ENCODE measurements around the gene LSAMP.

LSAMP gene

DNA sequence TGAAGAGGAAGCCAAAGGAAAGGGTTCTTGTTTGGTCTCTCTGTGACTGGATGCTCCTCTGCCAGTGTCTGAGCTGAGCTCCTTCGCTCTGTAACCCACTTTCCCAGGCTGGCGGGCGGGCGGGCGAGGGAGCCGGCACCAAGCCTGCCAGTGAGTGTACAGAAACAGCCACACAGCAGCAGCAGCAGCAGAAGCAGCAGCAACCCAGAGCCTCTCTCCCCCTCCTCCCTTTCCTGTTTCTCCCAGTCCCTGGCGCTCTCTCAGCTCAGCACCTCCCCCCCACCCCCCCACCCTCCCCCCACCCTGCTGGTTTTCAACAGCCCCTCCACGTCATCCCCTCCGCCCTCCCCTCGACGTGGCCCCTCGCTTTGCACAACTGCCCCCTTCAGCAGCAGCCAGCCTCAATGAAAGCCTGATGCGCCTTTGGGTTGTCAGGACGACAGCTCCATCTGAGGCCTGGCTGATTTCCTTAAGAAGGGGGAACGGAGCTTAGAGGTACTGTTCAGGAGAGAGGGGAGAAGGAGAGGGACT lies at the start of gene LSAMP:
LSAMP (minus strand) TSS at position 177 of the 531 bp plus-strand sequence.
- no peak within 1 kb of the TSS for H3K27ac ChIP-seq
- no peak for DNase-seq (ENCODE audit: low read depth, low spot score)

DNA sequence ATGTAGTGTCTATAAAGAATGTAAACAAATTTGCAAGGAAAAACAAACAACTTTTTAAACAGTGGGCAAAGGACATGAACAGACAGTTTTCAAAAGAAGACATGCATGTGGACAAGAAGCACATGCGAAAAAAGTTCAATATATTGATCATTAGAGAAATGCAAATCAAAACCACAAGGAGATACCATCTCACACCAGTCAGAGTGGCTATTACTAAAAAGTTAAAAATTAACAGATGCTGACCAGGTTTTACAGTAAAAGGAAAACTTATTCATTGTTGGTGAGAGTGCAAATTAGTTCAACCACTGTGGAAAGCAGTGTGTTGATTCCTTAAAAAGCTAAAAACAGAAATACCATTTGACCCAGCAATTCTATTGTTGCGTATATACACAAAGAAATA lies 47.1 kb upstream of the LSAMP start:
- DNase-seq (ENCODE audit: low read depth, low spot score), result no peak
- no peak overlapping the region for H3K27ac ChIP-seq

DNA sequence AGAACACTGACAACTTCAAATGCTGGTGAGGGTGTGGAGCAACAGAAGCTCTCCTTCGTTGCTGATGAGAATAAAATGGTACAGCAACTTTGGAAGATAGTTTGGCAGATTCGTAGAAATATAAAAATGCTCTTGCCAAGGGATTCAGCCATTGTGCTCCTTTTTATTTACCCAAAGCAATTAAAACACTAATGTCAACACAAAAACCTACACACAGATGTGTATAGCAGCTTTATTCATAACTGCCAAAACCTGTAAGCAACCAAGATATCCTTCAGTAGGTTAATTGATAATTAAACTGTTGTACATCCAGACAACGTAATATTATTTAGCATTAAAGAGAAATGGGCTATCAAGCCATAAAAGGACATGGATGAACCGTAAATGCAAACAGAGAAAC lies 37.8 kb upstream of the LSAMP start:
- H3K27ac ChIP-seq, result no peak overlapping the region
- no peak for DNase-seq (ENCODE audit: low read depth, low spot score)

- H3K27ac ChIP-seq, result no peak overlapping the region
- no peak for DNase-seq (ENCODE audit: low read depth, low spot score)
These were observed 31.4 kb upstream of the LSAMP start for GRCh38 chr3:116476691-116477090.

DNA sequence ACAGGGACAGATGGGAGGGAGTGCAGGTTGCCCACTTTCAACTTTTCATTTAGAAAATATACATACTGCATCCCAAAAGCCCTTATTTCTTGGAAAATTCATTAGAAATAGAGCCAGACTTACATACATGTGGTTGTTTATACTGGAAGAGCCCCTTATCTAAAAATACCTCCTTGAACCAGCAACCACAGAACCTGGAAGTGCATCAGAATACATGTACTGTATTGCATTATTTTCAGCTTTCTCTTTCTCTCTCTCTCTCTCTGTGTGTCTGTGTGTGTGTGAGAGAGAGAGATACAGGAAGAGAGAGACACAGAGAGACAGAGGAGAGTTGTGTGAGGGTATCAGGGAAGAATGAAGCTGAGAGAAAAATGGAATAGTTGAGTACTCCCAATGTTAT lies 29.5 kb upstream of the LSAMP start:
- H3K27ac ChIP-seq, result no peak overlapping the region
- DNase-seq (ENCODE audit: low read depth, low spot score), result no peak

DNA sequence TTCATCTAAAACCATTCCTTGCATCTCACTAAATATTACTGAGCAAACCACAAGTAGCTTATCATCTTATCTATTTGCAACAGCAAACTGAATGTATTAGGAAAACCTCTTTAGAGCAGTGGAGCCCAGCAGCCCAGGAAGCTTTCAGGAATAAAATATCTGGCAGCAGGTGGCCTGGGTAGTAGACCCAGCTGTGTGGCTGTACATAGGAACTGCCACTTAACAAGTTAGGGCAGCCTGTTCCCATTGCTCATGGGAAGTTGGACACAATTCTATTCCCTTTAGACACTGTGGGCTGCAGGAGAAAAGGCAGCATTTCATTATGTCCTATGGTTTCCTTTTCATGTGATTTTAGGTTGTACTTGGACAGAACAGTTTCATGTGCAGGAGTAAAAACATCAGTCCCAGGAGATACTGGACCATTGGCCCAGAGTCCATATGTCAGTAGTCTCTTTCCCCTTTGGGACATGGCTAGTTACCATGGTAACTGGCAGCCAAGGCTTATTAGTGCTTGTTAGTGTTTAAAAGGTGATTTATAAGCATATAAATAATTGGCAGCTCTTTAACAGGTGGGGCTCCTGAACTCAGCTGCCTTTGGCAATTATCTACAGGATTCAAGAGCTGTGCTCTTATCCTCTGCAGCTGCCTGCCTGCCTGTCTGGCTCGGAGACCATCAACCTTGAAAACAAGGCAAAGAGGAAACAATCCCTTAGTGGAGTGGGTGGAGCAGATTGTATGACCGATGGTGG lies 28.9 kb upstream of the LSAMP start:
- DNase-seq (ENCODE audit: low read depth, low spot score), result no peak
- H3K27ac ChIP-seq, result no peak overlapping the region

DNA sequence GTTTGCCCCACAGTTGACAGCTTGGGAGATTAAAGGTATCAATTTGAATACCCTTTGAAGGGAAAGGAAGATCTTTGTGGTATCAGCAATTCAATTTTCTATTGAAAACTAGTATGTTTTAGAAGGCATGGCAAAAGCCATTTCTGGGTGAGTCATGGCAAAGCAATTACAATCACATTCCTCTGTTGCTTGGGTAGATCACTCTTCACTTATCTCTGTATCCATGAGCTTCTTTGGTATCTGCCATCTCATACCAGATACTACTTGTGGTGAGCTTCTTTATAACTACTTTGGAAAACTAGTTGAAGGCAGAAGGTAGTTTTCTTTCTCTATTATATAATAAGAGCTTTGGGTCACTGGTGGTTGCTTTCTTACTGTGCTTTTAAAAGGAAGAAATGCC lies 28.3 kb upstream of the LSAMP start:
- no peak for DNase-seq (ENCODE audit: low read depth, low spot score)

GRCh38 chr3:116470605-116471197 lies 25.4 kb upstream of the LSAMP start:
- no peak for DNase-seq (ENCODE audit: low read depth, low spot score)
- no peak overlapping the region for H3K27ac ChIP-seq

More for the DNA sequence above, 28.3 kb upstream of the LSAMP start:
- H3K27ac ChIP-seq, result no peak overlapping the region

DNA sequence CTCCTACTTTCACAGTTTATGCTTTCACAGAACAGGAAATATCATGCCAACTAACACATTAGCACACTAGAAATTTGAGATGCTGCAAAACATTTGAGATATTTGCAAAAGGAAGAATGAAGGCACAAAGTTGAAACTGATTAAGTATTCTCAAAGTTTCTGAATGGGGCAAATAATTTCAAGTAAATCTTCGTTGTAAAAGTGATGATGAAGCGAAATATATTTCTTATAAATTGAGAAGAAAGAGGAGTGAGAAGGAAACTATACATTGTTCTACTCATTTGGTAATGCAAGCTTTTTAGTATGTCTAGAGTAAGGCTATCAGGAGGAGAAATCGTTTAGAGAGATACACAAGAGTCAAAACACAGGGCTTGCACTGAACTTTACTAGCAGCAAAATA lies 24.3 kb upstream of the LSAMP start:
- DNase-seq (ENCODE audit: low read depth, low spot score), result no peak
- no peak overlapping the region for H3K27ac ChIP-seq

DNA sequence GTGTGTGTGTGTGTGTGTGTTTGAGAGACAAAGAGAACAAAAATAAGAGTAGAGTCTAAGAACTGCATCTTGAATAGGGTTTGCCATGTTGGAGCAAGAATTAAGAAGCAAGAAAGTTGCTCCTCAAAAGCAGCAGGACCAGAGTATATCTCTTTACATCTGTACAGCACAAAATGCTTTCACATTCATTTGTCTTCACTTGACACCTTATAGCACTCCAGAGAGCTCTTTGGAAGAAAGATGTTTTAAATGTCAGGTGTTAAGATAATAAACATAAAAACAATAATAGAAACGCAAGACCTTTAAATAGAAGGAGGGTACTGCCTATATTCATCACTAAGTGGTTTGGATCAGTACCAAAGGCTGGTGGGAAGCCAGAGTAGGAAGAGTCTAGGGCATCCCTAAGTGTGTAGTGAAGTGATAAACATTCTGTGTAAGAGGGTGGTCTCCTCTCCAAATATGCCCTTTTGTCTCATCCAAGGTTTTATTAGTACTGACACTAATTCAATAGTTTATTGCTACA lies 19.1 kb upstream of the LSAMP start:
- no peak for DNase-seq (ENCODE audit: low read depth, low spot score)
- no peak overlapping the region for H3K27ac ChIP-seq

- no peak overlapping the region for H3K27ac ChIP-seq
- DNase-seq (ENCODE audit: low read depth, low spot score), result no peak
These were observed 8.5 kb upstream of the LSAMP start for GRCh38 chr3:116453666-116454346.

DNA sequence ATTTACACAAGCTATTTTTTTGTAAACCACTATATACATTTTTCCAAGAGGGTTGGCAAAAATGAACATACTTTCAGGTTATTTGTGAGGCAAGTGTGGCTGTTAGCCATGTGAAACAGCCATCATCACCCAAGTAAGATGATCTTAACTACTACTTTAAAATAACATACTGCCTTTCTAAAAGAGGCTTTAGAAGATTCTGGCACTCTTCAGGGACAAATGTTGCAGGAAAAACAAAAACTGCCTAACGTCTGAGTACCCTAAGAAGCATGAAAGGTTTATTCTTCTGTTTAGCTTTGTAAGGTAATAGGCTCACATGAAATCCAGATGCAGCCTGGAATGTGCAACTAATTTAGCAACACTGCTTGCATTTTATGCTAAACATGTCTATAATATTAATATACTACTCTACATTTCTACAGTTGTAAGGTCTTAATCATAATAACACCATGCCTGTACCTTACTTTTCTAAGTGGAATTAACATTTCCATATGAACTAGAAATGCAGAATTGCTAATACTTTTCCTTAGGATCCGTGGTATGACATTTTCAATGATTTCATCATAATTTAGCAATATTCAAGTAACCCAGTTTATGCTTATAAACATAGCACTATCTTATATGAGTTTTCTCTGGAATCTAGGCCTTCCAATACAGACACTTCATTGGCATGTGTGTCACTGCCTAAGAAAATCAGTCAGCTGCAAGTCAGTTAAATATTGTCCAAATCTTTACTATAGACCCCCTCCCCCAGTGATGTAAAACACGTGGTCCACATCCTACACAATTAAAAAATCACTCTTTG lies 4.5 kb upstream of the LSAMP start:
- DNase-seq (ENCODE audit: low read depth, low spot score), result no peak
- H3K27ac ChIP-seq, result no peak overlapping the region

- no peak overlapping the region for H3K27ac ChIP-seq
These were observed 703 bp upstream of the LSAMP start for GRCh38 chr3:116445990-116446389.

DNA sequence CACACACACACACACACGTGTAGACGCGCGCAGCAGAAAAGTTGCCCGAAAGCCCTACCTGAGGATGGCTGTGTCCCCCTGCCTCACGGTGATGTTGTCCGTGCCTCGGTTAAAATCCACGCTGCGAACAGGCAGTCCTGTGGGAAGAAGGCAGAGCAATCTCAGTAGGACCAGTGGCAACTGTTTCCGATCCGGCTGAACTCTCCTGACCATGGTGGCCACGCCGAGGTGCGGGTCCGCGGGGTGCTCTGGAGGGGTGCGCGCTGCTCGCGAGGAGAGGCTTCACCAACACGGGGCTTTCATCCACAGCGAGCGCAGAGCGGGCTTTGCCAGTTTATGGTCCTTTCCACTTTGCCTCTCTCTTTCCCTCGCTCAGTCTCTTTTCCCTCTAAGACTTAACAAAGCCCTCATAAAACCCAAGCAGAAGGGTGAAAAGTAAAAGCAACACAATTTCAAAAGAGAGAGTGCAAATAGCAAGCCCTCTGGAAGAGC lies 422 bp downstream of the LSAMP start:
- H3K27ac ChIP-seq, result no peak overlapping the region
- DNase-seq (ENCODE audit: low read depth, low spot score), result no peak

More at GRCh38 chr3:116445990-116446389, 703 bp upstream of the LSAMP start:
- DNase-seq (ENCODE audit: low read depth, low spot score), result no peak

DNA sequence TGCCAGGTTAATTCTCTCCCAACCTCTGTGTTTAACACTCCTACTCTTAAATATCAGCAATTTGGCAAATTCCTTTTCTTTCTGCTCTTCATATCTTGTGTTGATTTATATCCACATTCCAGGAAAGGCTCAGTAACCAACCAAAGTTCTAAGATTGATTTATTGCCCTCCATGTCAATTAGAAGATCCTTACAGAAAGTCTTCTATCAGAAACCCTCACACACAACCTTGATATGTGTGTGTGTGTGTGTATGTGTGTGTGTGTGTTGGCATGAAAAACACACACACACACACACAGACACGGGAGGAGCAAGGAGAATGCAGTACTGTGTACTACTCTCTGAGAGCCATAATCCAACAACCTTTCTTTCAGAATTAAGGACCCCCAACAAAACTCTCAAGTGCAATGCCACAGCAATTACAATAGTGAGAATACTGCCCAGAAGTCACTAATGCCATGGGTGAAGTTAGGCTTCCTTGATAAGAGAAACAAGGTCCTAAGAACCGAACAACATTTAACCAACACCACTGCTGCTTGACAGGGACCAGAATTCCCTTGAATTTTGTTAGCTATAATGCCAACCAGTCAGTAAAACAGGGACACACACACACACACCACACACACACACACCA lies 1.1 kb downstream of the LSAMP start:
- H3K27ac ChIP-seq, result no peak overlapping the region
- DNase-seq (ENCODE audit: low read depth, low spot score), result no peak

DNA sequence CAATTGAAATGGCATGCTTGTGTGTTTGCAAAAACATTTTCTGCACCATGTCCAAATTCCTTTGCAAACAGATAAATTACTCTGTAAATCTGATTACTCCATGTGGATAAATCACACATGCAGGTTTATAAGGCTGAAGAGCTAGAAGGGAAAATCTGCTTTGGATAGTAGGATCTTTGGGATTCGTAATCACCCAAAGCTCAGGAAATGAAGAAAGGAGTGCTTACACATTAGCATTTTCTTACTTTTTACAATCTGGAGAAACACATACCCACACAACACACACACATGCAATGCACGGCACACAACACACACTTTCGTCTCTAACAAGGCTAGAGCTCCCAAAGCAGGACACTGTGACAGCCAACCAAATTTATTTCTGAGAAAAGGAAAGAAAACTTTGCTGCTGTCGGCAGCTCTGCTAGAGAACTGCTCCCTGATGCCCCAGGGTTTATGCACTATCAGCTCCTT lies 2.1 kb downstream of the LSAMP start:
- no peak for DNase-seq (ENCODE audit: low read depth, low spot score)
- H3K27ac ChIP-seq, result no peak overlapping the region

- no peak for DNase-seq (ENCODE audit: low read depth, low spot score)
- no peak overlapping the region for H3K27ac ChIP-seq
These were observed 2.8 kb downstream of the LSAMP start for GRCh38 chr3:116442331-116443021.

DNA sequence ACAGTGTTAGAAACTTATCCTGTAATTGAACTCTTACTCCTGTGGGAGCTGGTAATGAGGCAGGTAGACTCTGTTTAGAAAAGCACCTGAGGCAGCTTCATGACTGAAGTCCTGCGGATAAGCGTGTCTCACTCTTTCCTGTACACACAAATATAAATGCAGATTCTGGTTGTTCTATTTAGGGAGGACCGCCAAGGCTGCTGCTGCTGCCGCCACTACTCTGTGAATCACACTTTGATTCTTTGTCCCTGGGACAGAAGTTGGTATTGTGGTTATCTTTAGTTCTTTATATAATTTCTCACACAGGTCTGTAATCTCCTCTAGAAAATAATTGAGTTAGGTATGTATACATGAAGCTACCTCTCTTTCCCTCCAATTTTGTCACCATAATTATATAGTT lies 3.6 kb downstream of the LSAMP start:
- DNase-seq (ENCODE audit: low read depth, low spot score), result no peak
- no peak overlapping the region for H3K27ac ChIP-seq

DNA sequence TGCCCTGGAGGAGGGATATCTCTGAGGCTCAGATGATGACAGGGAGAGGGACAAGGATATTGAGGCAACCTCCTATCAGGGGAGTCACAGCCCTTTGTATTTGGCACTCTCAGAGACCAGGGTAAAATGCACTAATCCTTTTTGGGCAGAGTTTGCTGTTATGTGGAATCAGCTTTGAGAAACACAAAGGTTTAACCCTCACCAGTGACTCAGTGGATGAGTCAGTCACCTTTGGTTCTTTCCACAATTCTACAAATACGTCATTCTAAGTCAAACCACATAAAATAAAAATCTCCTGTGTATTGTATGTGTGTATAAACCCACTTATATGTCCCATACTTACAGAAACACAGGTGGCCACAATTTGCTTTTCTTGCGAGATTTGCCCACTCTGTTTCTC lies 5.1 kb downstream of the LSAMP start:
- H3K27ac ChIP-seq, result no peak overlapping the region
- no peak for DNase-seq (ENCODE audit: low read depth, low spot score)
